A549 (cell line): ENCODE data around the gene GRHL3. TPM values are rescaled to one million over a fixed set of nuclear protein-coding genes. Genes with fewer than 3 reads are reported as not detected.
A peak's percentile ranks its signal among the peaks of the same experiment; 100 is the strongest.

ENCODE experiments used
- ATAC-seq, 2 experiments: fragments of 200-7000 bp in 1 of 2; fragments of >200 bp in 1 of 2; cut with Nextera tagmentation in 1 of 2; cut with Tn5 transposase in 1 of 2; 3 replicates each; pipeline versions ENCODE4 v1.8.0 to v1.9.1; 2018 to 2020; ENCODE audit warnings: mild to moderate bottlenecking in 1 of 2, moderate library complexity in 1 of 2
- CTCF ChIA-PET: fragments of 300-600 bp; sonication (Branson Sonifier 250); formaldehyde crosslinking; extraction: SDS; loops from one replicate; lab custom pipeline; 2021; ENCODE audit warnings: antibody characterized with exemption, inconsistent platforms; lab: Yijun Ruan, JAX
- POLR2A ChIA-PET: fragments of 350-600 bp; formaldehyde crosslinking; extraction: SDS; loops from one replicate; lab custom pipeline; 2021; ENCODE audit warnings: antibody characterized with exemption, inconsistent platforms; lab: Yijun Ruan, JAX
- DNase-seq, 2 experiments: peaks; one replicate each; pipeline versions ENCODE4 v3.0.0 to v3.0.0-alpha.2; 2011 to 2016; ENCODE audit warnings: low read depth in 1 of 2, low spot score in 1 of 2
- FAIRE-seq: peaks from 2 replicates; lab custom pipeline; 2011; peaks lifted over from hg19 to GRCh38; lab: Jason Lieb, UNC
- H3K27ac ChIP-seq, 2 experiments: fragments of >200 bp; sonication (Bioruptor Twin); formaldehyde crosslinking; 3 replicates each; pipeline ENCODE4 v1.5.1; 2016 to 2017
- H3K4me1 ChIP-seq: fragments of >200 bp; sonication (Bioruptor Twin); formaldehyde crosslinking; 3 replicates; pipeline ENCODE4 v1.6.1; 2016
- H3K4me2 ChIP-seq: fragments of >200 bp; sonication (Bioruptor Twin); formaldehyde crosslinking; 3 replicates; pipeline ENCODE4 v1.6.1; 2016
- H3K4me3 ChIP-seq: fragments of >200 bp; sonication (Bioruptor Twin); formaldehyde crosslinking; 3 replicates; pipeline ENCODE4 v1.5.1; 2016
- H3K9me3 ChIP-seq: fragments of >200 bp; sonication (Bioruptor Twin); formaldehyde crosslinking; 3 replicates; pipeline ENCODE4 v1.6.1; 2016
- CBX8 ChIP-seq: fragments of 200-600 bp; sonication (generic); IDR thresholded peaks from 2 replicates; pipeline ENCODE4 v1.6.1; 2016
- CHD2 ChIP-seq: fragments of 150-350 bp; IDR thresholded peaks from 2 replicates; pipeline ENCODE4 v1.6.1; 2014; ENCODE audit warnings: low read length; ENCODE audit not compliant: partially characterized antibody
- E2F6 ChIP-seq: IDR thresholded peaks from 2 replicates; pipeline ENCODE4 v1.6.1; 2012; ENCODE audit warnings: low read depth, borderline replicate concordance
- EHMT2 ChIP-seq: fragments of 200-600 bp; sonication (generic); IDR thresholded peaks from 2 replicates; pipeline ENCODE4 v1.6.1; 2016; ENCODE audit warnings: antibody characterized with exemption, low read depth, mild to moderate bottlenecking, moderate library complexity
- HOXA7 ChIP-seq: fragments of 250-450 bp; sonication (Bioruptor Pico); IDR thresholded peaks from 2 replicates; pipeline ENCODE4 v1.5.0; 2020; ENCODE audit warnings: mild to moderate bottlenecking, moderate library complexity
- HOXB13 ChIP-seq: fragments of 250-450 bp; sonication (Bioruptor Pico); IDR thresholded peaks from 2 replicates; pipeline ENCODE4 v1.5.0; 2020; ENCODE audit warnings: low read depth, mild to moderate bottlenecking, moderate library complexity
- KDM5A ChIP-seq: fragments of 200-600 bp; sonication (generic); IDR thresholded peaks from 2 replicates; pipeline ENCODE4 v1.6.1; 2016; ENCODE audit warnings: antibody characterized with exemption, mild to moderate bottlenecking
- NR3C1 ChIP-seq: fragments of >200 bp; sonication (Bioruptor Twin); formaldehyde crosslinking; IDR thresholded peaks from 3 replicates; pipeline ENCODE4 v1.6.1; 2017
- PHF8 ChIP-seq: fragments of 200-600 bp; sonication (generic); IDR thresholded peaks from 2 replicates; pipeline ENCODE4 v1.6.1; 2016; ENCODE audit warnings: low read depth, mild to moderate bottlenecking, antibody characterized with exemption, moderate library complexity, borderline replicate concordance
- RAD21 ChIP-seq, 2 experiments: fragments of >200 bp in 1 of 2; sonication (Bioruptor Twin) in 1 of 2; formaldehyde crosslinking in 1 of 2; IDR thresholded peaks in 1 of 2; conservative IDR thresholded peaks in 1 of 2; 2 replicates in 1 of 2; 3 replicates in 1 of 2; pipeline ENCODE4 v1.6.1; 2012 to 2018; ENCODE audit warnings: inconsistent platforms in 1 of 2
- SMC3 ChIP-seq: fragments of >200 bp; sonication (Bioruptor Twin); formaldehyde crosslinking; IDR thresholded peaks from 3 replicates; pipeline ENCODE4 v1.6.1; 2018; ENCODE audit warnings: inconsistent platforms
- SREBF2 ChIP-seq: fragments of 450-650 bp; IDR thresholded peaks from 2 replicates; pipeline ENCODE4 v1.6.1; 2014; ENCODE audit warnings: mild to moderate bottlenecking, moderate library complexity
- TP53 ChIP-seq: fragments of 250-450 bp; sonication (Bioruptor Pico); IDR thresholded peaks from 2 replicates; pipeline ENCODE4 v1.5.0; 2021; ENCODE audit warnings: mild to moderate bottlenecking, moderate library complexity
- ZC3H11A ChIP-seq: fragments of 450-650 bp; IDR thresholded peaks from 2 replicates; pipeline ENCODE4 v1.6.1; 2014; ENCODE audit warnings: antibody characterized with exemption, mild to moderate bottlenecking
- ZFP36 ChIP-seq: fragments of 450-650 bp; IDR thresholded peaks from 2 replicates; pipeline ENCODE4 v1.6.1; 2014; ENCODE audit warnings: borderline replicate concordance; ENCODE audit not compliant: partially characterized antibody
- WGBS: methylation state at CpG from one replicate; pipeline ENCODE4 v1.1.6; 2017; ENCODE audit errors: missing lambda C conversion rate; 5-methylcytosine and 5-hydroxymethylcytosine counted together
- polyA plus RNA-seq, 4 experiments: library from polyadenylated mRNA; depleted of rRNA in 3 of 4; stranded (reverse); fragments of >200 nt; fragmentation: RNase III in 1 of 4; extraction: RNeasy Plus Mini Kit Qiagen cat#74134 plus additional on column Dnase treatment in 1 of 4; gene quantifications; 2 replicates in 3 of 4; 3 replicates in 1 of 4; pipeline ENCODE4 v1.2.3, GENCODE V29; 2011 to 2017
- TF ChIP-seq, protein P1 (sequence below): IDR thresholded peaks from 2 replicates; pipeline ENCODE4 v1.6.1; 2012
- TF ChIP-seq, protein P2 (sequence below): fragments of 200-600 bp; sonication (generic); IDR thresholded peaks from 2 replicates; pipeline ENCODE4 v1.6.1; 2016; ENCODE audit warnings: antibody characterized with exemption, mild to moderate bottlenecking, moderate library complexity

GRHL3 gene
- polyA plus RNA-seq, 2 of the 4 experiments (the other 2 are of a cell fraction), result 0.58 to 1.6 TPM

- no peak for FAIRE-seq
- Histone ChIP-seq H3K9me3 (no peaks in the 10 kb centered on the region), H3K4me1 (peaks cover 30% of the 10 kb centered on the region), H3K27ac (no peak overlapping the region), H3K4me3 (no peak overlapping the region), H3K4me2 (no peak overlapping the region)
- WGBS, result 69% methylated on average over 6 of the region's 6 CpGs
- TF ChIP-seq NR3C1, result no peak
- TF ChIP-seq SMC3, result no peak
- TF ChIP-seq, protein P1, sequence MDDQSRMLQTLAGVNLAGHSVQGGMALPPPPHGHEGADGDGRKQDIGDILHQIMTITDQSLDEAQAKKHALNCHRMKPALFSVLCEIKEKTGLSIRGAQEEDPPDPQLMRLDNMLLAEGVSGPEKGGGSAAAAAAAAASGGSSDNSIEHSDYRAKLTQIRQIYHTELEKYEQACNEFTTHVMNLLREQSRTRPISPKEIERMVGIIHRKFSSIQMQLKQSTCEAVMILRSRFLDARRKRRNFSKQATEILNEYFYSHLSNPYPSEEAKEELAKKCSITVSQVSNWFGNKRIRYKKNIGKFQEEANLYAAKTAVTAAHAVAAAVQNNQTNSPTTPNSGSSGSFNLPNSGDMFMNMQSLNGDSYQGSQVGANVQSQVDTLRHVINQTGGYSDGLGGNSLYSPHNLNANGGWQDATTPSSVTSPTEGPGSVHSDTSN, result no peak
- TF ChIP-seq, protein P2, sequence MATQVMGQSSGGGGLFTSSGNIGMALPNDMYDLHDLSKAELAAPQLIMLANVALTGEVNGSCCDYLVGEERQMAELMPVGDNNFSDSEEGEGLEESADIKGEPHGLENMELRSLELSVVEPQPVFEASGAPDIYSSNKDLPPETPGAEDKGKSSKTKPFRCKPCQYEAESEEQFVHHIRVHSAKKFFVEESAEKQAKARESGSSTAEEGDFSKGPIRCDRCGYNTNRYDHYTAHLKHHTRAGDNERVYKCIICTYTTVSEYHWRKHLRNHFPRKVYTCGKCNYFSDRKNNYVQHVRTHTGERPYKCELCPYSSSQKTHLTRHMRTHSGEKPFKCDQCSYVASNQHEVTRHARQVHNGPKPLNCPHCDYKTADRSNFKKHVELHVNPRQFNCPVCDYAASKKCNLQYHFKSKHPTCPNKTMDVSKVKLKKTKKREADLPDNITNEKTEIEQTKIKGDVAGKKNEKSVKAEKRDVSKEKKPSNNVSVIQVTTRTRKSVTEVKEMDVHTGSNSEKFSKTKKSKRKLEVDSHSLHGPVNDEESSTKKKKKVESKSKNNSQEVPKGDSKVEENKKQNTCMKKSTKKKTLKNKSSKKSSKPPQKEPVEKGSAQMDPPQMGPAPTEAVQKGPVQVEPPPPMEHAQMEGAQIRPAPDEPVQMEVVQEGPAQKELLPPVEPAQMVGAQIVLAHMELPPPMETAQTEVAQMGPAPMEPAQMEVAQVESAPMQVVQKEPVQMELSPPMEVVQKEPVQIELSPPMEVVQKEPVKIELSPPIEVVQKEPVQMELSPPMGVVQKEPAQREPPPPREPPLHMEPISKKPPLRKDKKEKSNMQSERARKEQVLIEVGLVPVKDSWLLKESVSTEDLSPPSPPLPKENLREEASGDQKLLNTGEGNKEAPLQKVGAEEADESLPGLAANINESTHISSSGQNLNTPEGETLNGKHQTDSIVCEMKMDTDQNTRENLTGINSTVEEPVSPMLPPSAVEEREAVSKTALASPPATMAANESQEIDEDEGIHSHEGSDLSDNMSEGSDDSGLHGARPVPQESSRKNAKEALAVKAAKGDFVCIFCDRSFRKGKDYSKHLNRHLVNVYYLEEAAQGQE, result no peak
- TF ChIP-seq CBX8, result no peak
- no peak for TF ChIP-seq HOXB13
- TF ChIP-seq ZC3H11A, result no peak
- TF ChIP-seq CHD2, result no peak
- TF ChIP-seq TP53 (CRISPR knock-in tag), result no peak
- no peak for TF ChIP-seq HOXA7
- no peak for TF ChIP-seq ZFP36
- no peak for TF ChIP-seq SREBF2
- no peak for TF ChIP-seq EHMT2
- DNase-seq, result no peak
- POLR2A ChIA-PET, result no interaction called here
- no peak for ATAC-seq
- CTCF ChIA-PET, result interaction anchor here (5.6 kb wide), 1 partner anchor 98 kb away, joined by 20 read pairs; no protein-coding TSS in a partner anchor
These were observed 19.3 kb upstream of the GRHL3 start for GRCh38 chr1:24299901-24300300.

DNA sequence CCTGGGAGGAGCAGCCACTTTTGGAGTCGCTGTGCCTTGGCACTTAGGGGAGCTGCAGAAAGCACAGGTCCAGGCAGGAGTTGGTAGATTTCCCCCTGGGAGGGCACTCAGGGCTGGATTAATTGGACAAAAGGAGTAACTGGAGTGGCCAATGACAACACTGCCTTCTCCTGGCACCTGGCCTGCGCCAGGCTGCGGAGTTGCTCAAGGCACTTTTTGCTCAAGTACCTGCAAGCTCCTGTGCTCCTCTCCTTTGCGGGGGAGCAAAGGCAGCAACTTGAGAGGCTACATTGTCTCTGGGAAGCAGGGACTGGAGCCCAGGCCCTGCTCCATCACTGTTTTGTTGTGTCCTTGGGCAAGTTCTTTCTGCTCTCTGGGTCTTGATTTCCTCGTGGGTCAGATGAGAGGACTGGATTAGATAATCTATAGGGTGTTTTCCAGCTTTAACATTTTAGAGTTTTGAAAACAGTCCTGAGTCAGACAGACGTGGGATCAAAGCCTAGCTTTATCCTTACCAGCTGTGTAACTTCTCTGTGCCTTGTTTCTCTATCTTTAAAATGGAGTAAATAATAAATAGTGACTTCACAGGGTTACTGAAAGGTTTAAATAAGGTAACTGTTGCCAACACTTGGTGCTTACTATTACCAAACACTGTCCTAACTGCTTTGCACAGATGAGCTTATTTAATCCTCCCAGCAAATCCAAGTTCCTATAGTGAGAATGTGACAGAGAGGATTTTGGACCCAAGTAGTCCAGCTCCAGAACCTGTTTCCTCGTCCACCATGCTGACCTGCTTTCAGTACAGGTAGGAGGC, 18.0 kb upstream of the GRHL3 start:
- TF ChIP-seq KDM5A (no peak), RAD21 (conservative IDR thresholded peaks at IDR 0.05 in 1 of 2, IDR thresholded peaks at IDR 0.05 in 1 of 2) (no peak), E2F6 (no peak), PHF8 (no peak)
- TF ChIP-seq, all 56 proteins: peak for 0
- ATAC-seq, result no peak
- Histone ChIP-seq H3K4me3 (no peak overlapping the region), H3K4me2 (no peak overlapping the region), H3K4me1 (peaks cover 17% of the 10 kb centered on the region), H3K9me3 (no peaks in the 10 kb centered on the region), H3K27ac (peak overlapping the region; percentile 4 to 66; a peak in 4 of 6 replicates)
- 61% methylated on average over 7 of the region's 7 CpGs for WGBS
- CTCF ChIA-PET, result interaction anchor here (0.7 to 5.6 kb wide), 4 partner anchors 10 to 99 kb away, joined by 3 to 20 read pairs (median 3); no protein-coding TSS in a partner anchor
- no peak for DNase-seq
- FAIRE-seq, result no peak
- POLR2A ChIA-PET, result no interaction called here
